Vagina (tissue), 2 donors: Measurements from ENCODE around the gene ADAT3.

ENCODE experiments used
- POLR2A ChIP-seq, 2 donors: fragments of 450-650 bp; IDR thresholded peaks; one replicate each; pipeline ENCODE4 v1.6.1; 2017; ENCODE audit warnings: antibody characterized with exemption in 2 of 2, mild to moderate bottlenecking in 2 of 2, moderate library complexity in 2 of 2
- TF ChIP-seq, protein P1 (sequence below), 3 experiments: fragments of 450-650 bp in 2 of 3; fragments of 200-600 bp in 1 of 3; sonication (generic) in 1 of 3; IDR thresholded peaks; one replicate each; pipeline ENCODE4 v1.5.1; 2017 to 2019; ENCODE audit warnings: antibody characterized with exemption in 3 of 3, mild to moderate bottlenecking in 2 of 3, moderate library complexity in 2 of 3

DNA sequence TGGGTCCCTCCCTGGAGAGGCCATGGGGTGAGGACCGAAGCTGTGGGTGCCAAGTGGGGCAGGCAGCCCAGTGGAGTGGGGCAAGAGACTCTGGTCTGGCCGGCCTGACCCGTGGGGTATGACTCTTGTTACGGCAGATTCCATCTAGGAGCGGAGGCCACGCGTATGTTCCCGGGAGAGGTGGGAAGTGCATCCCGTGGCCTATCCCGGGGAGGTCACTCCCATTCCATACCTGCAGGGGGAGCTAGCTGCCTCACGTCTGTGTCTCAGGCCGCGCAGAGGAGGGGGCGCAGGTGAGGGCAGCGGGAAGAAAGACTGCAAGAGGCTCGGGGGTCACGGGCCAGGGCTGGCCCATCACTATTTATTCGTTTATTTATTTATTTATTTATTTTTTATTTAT lies 40.7 kb downstream of the ADAT3 start:
- TF ChIP-seq POLR2A (IDR thresholded peaks at IDR 0.05) = no peak
- TF ChIP-seq, protein P1, sequence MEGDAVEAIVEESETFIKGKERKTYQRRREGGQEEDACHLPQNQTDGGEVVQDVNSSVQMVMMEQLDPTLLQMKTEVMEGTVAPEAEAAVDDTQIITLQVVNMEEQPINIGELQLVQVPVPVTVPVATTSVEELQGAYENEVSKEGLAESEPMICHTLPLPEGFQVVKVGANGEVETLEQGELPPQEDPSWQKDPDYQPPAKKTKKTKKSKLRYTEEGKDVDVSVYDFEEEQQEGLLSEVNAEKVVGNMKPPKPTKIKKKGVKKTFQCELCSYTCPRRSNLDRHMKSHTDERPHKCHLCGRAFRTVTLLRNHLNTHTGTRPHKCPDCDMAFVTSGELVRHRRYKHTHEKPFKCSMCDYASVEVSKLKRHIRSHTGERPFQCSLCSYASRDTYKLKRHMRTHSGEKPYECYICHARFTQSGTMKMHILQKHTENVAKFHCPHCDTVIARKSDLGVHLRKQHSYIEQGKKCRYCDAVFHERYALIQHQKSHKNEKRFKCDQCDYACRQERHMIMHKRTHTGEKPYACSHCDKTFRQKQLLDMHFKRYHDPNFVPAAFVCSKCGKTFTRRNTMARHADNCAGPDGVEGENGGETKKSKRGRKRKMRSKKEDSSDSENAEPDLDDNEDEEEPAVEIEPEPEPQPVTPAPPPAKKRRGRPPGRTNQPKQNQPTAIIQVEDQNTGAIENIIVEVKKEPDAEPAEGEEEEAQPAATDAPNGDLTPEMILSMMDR (IDR thresholded peaks at IDR 0.05) = peak in 1 of 3 experiments; percentile 26
